ACC112 (cell line): Measurements from ENCODE around the gene PLCH1.

Experiments
- H2AFZ ChIP-seq: fragments of 200-600 bp; sonication (generic); one replicate; pipeline ENCODE4 v1.6.0; 2017; ENCODE audit warnings: antibody characterized with exemption, low read length; ENCODE audit not compliant: unreplicated experiment
- H3K27ac ChIP-seq: fragments of 200-600 bp; sonication (generic); 2 replicates; pipeline ENCODE4 v1.5.1; 2014; ENCODE audit warnings: low read depth, mild to moderate bottlenecking, antibody characterized with exemption, low read length, moderate library complexity
- H3K27me3 ChIP-seq: fragments of 200-600 bp; sonication (generic); 2 replicates; pipeline ENCODE4 v1.6.1; 2014; ENCODE audit warnings: mild to moderate bottlenecking, antibody characterized with exemption, low read length, moderate library complexity, mixed read lengths; ENCODE audit not compliant: insufficient read depth
- H3K36me3 ChIP-seq: fragments of 200-600 bp; sonication (generic); 2 replicates; pipeline ENCODE4 v1.6.1; 2016; ENCODE audit warnings: mild to moderate bottlenecking, antibody characterized with exemption, low read length, moderate library complexity, mixed read lengths; ENCODE audit not compliant: insufficient read depth
- H3K4me1 ChIP-seq: fragments of 200-600 bp; sonication (generic); one replicate; pipeline ENCODE4 v1.6.1; 2016; ENCODE audit warnings: low read length, mixed read lengths; ENCODE audit not compliant: insufficient read depth, unreplicated experiment, control insufficient read depth
- H3K4me3 ChIP-seq: fragments of 200-600 bp; sonication (generic); 2 replicates; pipeline ENCODE4 v1.5.1; 2014; ENCODE audit warnings: mild to moderate bottlenecking, low read depth, low read length
- H3K79me2 ChIP-seq: fragments of 200-600 bp; sonication (generic); one replicate; pipeline ENCODE4 v1.6.0; 2016; ENCODE audit warnings: low read length; ENCODE audit not compliant: control insufficient read depth, unreplicated experiment, insufficient read depth

The PLCH1 gene

DNA sequence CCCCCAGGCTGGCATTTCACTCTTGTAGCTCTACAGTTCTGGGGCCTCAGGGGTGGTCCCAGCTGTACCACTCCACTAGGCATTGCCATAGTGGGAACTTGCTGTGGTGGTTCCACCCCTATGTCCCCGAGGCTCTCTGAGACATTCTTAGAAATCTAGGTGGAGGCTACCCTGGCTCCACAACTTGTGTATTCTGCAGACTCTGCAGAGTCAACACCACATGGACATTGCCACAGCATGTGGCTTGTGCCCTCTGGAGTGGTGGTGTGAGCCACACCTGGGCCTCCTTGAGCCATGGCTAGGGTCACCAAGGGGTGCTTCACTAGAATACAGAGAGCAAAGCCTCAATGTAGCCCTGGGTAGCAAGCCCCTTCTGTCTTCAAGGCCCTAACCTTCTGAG lies 397.0 kb downstream of the PLCH1 start:
- Histone ChIP-seq H3K27me3 (no peaks in the 10 kb centered on the region), H3K36me3 (no peaks in the 10 kb centered on the region), H3K27ac (no peak overlapping the region), H2AFZ (no peak overlapping the region), H3K79me2 (no peaks in the 10 kb centered on the region), H3K4me1 (no peaks in the 10 kb centered on the region), H3K4me3 (no peak overlapping the region)

- Histone ChIP-seq H3K79me2 (no peaks in the 10 kb centered on the region), H3K27ac (no peak overlapping the region), H3K4me3 (no peak overlapping the region), H3K27me3 (no peaks in the 10 kb centered on the region), H3K4me1 (no peaks in the 10 kb centered on the region), H3K36me3 (no peaks in the 10 kb centered on the region), H2AFZ (no peak overlapping the region)
Observed at GRCh38 chr3:155342344-155342743, 402.5 kb downstream of the PLCH1 start.

DNA sequence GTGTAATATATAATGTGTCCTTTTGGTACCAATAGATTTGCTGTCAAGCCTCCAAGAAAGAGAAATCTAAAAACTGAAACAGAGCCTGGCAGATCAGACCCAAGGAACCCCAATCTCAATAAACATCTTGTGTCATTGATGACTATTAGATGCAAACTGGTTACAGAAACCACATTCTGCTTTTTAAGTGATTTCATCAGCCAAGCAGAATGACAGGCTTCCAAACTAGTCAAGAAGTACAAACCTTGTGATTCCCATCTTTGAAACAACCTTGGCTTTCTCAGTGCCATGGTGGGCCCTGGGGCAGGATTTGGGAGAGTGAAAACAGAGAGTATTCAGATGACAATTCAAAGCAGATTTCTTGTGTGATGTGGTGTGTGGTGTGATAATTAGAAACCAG lies 405.8 kb downstream of the PLCH1 start:
- no peak overlapping the region for H3K4me3 ChIP-seq
- H3K27ac ChIP-seq = no peak overlapping the region
- H2AFZ ChIP-seq = no peak overlapping the region
- H3K79me2 ChIP-seq = no peaks in the 10 kb centered on the region
- no peaks in the 10 kb centered on the region for H3K27me3 ChIP-seq
- H3K4me1 ChIP-seq = no peaks in the 10 kb centered on the region
- no peaks in the 10 kb centered on the region for H3K36me3 ChIP-seq

GRCh38 chr3:155335724-155336354 lies 409.0 kb downstream of the PLCH1 start:
- no peak overlapping the region for H3K27ac ChIP-seq
- no peaks in the 10 kb centered on the region for H3K79me2 ChIP-seq
- no peak overlapping the region for H2AFZ ChIP-seq
- no peak overlapping the region for H3K4me3 ChIP-seq
- no peaks in the 10 kb centered on the region for H3K36me3 ChIP-seq
- H3K4me1 ChIP-seq = no peaks in the 10 kb centered on the region
- H3K27me3 ChIP-seq = no peaks in the 10 kb centered on the region

GRCh38 chr3:155334914-155335723 lies 409.8 kb downstream of the PLCH1 start:
- Histone ChIP-seq H3K36me3 (no peaks in the 10 kb centered on the region), H3K27me3 (no peaks in the 10 kb centered on the region), H3K4me3 (no peak overlapping the region), H3K4me1 (no peaks in the 10 kb centered on the region), H3K27ac (no peak overlapping the region), H2AFZ (no peak overlapping the region), H3K79me2 (no peaks in the 10 kb centered on the region)

- no peak overlapping the region for H3K27ac ChIP-seq
- H3K27me3 ChIP-seq = no peaks in the 10 kb centered on the region
- H2AFZ ChIP-seq = no peak overlapping the region
- no peaks in the 10 kb centered on the region for H3K4me1 ChIP-seq
- no peak overlapping the region for H3K4me3 ChIP-seq
- H3K79me2 ChIP-seq = no peaks in the 10 kb centered on the region
- no peaks in the 10 kb centered on the region for H3K36me3 ChIP-seq
Observed at GRCh38 chr3:155334215-155334913, 410.5 kb downstream of the PLCH1 start.

DNA sequence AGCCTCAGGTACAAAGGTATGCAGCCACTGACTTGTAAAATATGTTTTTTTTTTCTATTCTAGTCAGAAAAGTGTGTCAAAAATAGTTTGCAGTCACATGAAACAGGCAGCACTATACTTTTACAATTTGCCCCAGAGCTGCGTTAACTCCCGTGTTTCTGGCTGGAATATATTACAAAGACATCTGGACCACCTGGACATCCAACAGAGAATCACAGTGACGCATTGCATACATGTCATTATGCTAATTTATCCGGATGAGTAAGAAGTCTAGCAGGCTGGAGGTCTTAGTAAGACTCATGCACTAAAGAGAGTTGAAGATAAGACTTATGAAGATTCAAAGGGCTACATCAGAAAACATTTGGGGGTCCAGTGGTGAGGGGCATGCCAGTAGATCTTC lies 412.2 kb downstream of the PLCH1 start:
- Histone ChIP-seq H3K79me2 (no peaks in the 10 kb centered on the region), H3K4me1 (no peaks in the 10 kb centered on the region), H3K36me3 (no peaks in the 10 kb centered on the region), H3K27ac (no peak overlapping the region), H3K27me3 (no peaks in the 10 kb centered on the region), H3K4me3 (no peak overlapping the region), H2AFZ (no peak overlapping the region)

- no peaks in the 10 kb centered on the region for H3K27me3 ChIP-seq
- H3K79me2 ChIP-seq = no peaks in the 10 kb centered on the region
- H3K36me3 ChIP-seq = no peaks in the 10 kb centered on the region
- H3K4me3 ChIP-seq = no peak overlapping the region
- no peaks in the 10 kb centered on the region for H3K4me1 ChIP-seq
- no peak overlapping the region for H2AFZ ChIP-seq
- no peak overlapping the region for H3K27ac ChIP-seq
Observed at GRCh38 chr3:155331078-155331477, 413.8 kb downstream of the PLCH1 start.

DNA sequence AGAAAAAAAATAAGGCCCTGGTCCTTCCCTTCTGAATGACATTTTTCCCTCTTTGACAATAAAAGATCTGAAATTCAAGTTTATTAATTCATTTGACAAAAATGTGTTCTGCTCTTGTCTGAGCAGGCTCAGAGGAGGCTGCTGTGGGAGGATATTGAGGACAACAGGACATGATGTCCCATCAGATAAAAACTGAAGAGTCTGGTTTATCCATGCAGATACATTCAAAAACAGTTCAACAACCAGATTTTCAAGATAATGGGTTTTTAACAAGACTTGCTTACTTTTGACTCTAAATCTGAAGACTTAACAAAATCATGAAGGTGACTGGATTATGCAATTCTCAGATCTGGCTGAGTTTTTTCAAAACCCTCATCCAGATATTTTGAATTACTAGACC lies 414.5 kb downstream of the PLCH1 start:
- Histone ChIP-seq H3K79me2 (no peaks in the 10 kb centered on the region), H3K36me3 (no peaks in the 10 kb centered on the region), H3K4me1 (no peaks in the 10 kb centered on the region), H2AFZ (no peak overlapping the region), H3K27ac (no peak overlapping the region), H3K27me3 (no peaks in the 10 kb centered on the region), H3K4me3 (no peak overlapping the region)

DNA sequence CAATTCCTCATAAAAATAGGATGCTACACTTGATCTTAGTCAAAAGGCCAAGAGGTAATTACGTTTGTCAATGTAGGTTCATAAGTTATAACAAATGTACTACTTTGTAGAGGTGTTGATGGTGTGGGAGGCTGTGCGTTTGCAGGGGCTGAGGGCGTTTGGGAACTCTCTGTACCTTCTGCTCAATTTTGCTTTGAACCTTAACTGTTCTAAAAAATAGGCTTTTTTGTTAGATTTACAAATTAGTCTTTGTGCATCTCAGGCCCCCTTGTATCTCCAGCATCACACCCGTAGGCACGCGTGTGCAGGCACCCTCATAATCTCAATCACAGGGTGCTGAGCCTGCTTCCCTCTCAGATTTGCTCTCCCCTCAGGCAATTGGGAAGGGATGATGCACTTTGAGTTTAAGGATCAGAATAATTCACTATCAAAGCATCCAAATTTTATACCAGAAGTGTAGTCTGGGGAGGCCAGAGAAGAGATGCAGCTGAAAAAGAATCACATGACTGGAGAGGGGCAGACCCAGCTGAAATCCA lies 415.3 kb downstream of the PLCH1 start:
- no peak overlapping the region for H3K27ac ChIP-seq
- H3K79me2 ChIP-seq = no peaks in the 10 kb centered on the region
- H2AFZ ChIP-seq = no peak overlapping the region

More for the DNA sequence above, 415.3 kb downstream of the PLCH1 start:
- H3K36me3 ChIP-seq = no peaks in the 10 kb centered on the region
- H3K4me1 ChIP-seq = no peaks in the 10 kb centered on the region
- no peak overlapping the region for H3K4me3 ChIP-seq
- H3K27me3 ChIP-seq = no peaks in the 10 kb centered on the region
